ENCODE data around the gene SCRN2.

SCRN2 gene

DNA sequence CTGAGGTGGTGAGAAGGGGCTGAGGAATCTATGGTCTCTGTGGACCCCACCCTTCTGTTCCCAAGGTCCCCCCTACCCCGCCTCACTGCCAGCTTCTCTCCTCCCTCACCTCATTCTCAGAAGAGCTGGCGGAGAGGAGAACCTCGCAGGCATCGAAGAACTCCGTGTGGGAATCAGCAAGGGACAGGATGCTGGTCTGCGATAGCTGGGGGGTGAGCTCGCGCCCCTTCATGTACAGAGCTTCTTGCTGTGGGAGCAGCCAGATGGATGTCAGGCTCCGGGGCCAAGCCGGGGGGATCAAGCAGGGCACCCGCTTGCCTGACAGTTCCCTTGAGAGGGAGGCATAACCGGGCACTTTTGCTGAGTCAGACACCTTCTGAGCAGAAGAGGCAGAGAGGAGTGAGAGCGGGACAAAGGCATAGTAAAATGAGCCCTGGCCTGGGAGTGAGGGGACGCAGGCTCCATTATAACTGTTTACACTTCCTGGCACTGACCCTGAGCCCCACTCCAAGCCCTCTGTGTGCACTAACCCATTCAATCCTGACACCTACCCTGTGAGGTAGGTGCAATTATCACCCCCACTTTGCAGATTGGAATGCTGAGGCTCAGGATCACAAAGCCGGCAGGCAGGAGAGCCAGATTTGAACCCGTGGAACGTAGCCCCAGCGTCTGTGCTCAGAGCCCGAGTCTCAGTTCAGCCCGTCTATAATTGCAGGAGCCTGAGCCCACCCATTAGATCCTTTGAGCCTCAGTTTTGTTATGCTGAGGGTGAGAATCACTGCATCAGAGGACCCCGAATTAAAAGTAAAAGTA, 25.8 kb downstream of the SCRN2 start:
- Histone ChIP-seq H3K4me3 (ENCODE audit: severe bottlenecking) (no peak overlapping the region), H3K4me1 (ENCODE audit: insufficient read depth, poor library complexity, severe bottlenecking) (peaks cover 7% of the 10 kb centered on the region), H3K36me3 (ENCODE audit: low read depth) (peaks cover 21% of the 10 kb centered on the region), H3K27me3 (ENCODE audit: insufficient read depth, poor library complexity, severe bottlenecking) (no peaks in the 10 kb centered on the region), H3K27ac (ENCODE audit: poor library complexity, severe bottlenecking) (no peak overlapping the region), H3K9me3 (ENCODE audit: severe bottlenecking) (no peaks in the 10 kb centered on the region)
- no peak for ATAC-seq (ENCODE audit: low read depth)
- no peak for DNase-seq (ENCODE audit: low spot score)
- TF ChIP-seq, protein P1, sequence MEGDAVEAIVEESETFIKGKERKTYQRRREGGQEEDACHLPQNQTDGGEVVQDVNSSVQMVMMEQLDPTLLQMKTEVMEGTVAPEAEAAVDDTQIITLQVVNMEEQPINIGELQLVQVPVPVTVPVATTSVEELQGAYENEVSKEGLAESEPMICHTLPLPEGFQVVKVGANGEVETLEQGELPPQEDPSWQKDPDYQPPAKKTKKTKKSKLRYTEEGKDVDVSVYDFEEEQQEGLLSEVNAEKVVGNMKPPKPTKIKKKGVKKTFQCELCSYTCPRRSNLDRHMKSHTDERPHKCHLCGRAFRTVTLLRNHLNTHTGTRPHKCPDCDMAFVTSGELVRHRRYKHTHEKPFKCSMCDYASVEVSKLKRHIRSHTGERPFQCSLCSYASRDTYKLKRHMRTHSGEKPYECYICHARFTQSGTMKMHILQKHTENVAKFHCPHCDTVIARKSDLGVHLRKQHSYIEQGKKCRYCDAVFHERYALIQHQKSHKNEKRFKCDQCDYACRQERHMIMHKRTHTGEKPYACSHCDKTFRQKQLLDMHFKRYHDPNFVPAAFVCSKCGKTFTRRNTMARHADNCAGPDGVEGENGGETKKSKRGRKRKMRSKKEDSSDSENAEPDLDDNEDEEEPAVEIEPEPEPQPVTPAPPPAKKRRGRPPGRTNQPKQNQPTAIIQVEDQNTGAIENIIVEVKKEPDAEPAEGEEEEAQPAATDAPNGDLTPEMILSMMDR (IDR thresholded peaks at IDR 0.05; ENCODE audit: poor library complexity, severe bottlenecking) = no peak

DNA sequence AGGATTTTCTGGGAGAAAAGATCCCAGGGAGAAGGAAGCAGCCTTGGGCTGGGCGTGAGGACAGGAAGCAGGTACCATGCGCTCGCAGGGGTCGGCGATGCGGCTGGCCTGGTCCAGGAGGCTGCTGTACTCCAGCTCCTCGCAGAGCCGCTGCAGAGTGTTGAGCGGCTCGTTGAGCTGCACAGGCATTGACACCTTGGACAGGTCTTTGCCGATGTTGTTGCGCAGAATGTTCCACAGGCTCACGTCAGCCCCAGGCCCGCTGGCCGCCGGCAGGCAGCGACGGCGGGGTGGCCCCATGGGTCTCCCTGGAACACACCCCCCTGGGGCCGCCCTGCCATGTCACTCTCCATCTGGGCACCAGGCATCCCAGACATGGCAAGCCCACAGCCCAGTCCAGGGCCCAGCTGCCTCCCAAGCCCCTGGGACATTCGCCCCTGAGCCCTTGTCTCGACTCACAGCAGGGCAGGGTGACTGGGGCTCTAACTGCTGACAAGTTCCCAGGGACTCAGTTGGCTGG, 27.5 kb downstream of the SCRN2 start:
- ATAC-seq (ENCODE audit: low read depth) (no peak), DNase-seq (ENCODE audit: low spot score) (peak; percentile 55)
- Histone ChIP-seq H3K27ac (ENCODE audit: poor library complexity, severe bottlenecking) (no peak overlapping the region), H3K36me3 (ENCODE audit: low read depth) (peaks cover 29% of the 10 kb centered on the region), H3K4me3 (ENCODE audit: severe bottlenecking) (no peak overlapping the region), H3K9me3 (ENCODE audit: severe bottlenecking) (no peaks in the 10 kb centered on the region), H3K4me1 (ENCODE audit: insufficient read depth, poor library complexity, severe bottlenecking) (peaks cover 10% of the 10 kb centered on the region), H3K27me3 (ENCODE audit: insufficient read depth, poor library complexity, severe bottlenecking) (no peaks in the 10 kb centered on the region)
- TF ChIP-seq, protein P1 (IDR thresholded peaks at IDR 0.05; ENCODE audit: poor library complexity, severe bottlenecking) = no peak

DNA sequence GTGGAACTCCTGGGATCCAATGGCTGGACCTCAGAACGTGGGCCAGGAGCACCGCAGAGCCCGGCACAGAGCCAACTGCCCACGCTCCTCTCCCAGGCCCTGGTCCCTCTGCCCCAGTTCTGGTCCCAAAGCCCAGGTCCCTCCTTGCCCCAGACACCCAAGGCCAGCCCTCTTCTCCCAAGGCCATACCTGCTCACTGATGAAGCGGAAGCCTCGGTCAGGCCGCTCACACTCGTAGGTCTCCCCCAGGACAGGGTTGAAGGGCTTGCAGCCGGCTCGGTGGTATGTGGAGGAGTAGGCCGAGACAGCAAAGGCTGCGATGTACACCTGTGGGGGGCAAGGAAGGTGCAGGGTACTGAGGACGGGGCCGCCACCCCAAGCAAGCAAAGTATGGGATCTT, 28.0 kb downstream of the SCRN2 start:
- no peak for ATAC-seq (ENCODE audit: low read depth)
- TF ChIP-seq, protein P1 (IDR thresholded peaks at IDR 0.05; ENCODE audit: poor library complexity, severe bottlenecking) = no peak
- H3K9me3 ChIP-seq (ENCODE audit: severe bottlenecking) = no peaks in the 10 kb centered on the region
- H3K36me3 ChIP-seq (ENCODE audit: low read depth) = peaks cover 29% of the 10 kb centered on the region
- H3K27ac ChIP-seq (ENCODE audit: poor library complexity, severe bottlenecking) = no peak overlapping the region
- no peak overlapping the region for H3K4me3 ChIP-seq (ENCODE audit: severe bottlenecking)
- DNase-seq (ENCODE audit: low spot score) = peak; percentile 55
- H3K27me3 ChIP-seq (ENCODE audit: insufficient read depth, poor library complexity, severe bottlenecking) = no peaks in the 10 kb centered on the region
- peaks cover 10% of the 10 kb centered on the region for H3K4me1 ChIP-seq (ENCODE audit: insufficient read depth, poor library complexity, severe bottlenecking)

DNA sequence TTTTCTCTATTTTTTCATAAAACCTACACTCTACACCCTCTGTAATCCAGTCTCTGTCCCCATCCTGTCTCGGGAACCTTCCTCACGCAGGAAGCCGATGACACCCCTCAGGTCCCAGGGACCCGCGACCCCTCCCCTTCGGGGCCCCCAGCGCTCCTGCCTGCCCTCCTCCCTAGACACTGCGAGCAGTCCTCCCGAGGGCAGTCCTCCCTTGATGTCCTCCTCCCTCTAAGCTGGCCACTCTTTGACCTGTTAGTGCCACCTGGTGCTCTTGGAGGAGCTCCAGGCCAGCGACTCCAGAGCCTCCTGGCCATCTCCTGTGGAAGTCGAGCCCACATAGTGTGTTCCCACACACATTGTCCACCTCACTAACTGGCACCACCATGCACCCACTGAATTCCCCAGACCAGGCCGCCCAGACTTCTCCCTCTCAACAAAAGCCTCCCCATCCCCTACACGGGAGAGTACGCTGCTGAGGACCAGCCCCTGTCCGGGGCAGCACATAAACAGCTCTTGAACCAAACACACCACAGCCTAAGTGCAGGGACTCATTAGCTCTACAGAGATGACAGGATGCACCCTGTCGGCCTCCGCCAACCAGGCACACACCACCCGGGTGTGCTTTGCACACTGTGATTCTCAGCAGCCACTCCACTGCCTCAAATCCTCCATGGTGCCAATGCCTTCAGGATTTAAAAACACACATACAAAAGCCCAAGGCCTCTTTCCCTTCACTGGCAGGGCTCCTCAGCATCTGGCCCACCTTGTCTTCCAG, 28.7 kb downstream of the SCRN2 start:
- no peaks in the 10 kb centered on the region for H3K9me3 ChIP-seq (ENCODE audit: severe bottlenecking)
- peaks cover 29% of the 10 kb centered on the region for H3K36me3 ChIP-seq (ENCODE audit: low read depth)
- no peak for ATAC-seq (ENCODE audit: low read depth)
- no peak overlapping the region for H3K4me3 ChIP-seq (ENCODE audit: severe bottlenecking)
- H3K4me1 ChIP-seq (ENCODE audit: insufficient read depth, poor library complexity, severe bottlenecking) = peaks cover 10% of the 10 kb centered on the region
- no peaks in the 10 kb centered on the region for H3K27me3 ChIP-seq (ENCODE audit: insufficient read depth, poor library complexity, severe bottlenecking)
- peak; percentile 32 for DNase-seq (ENCODE audit: low spot score)
- TF ChIP-seq, protein P1 (IDR thresholded peaks at IDR 0.05; ENCODE audit: poor library complexity, severe bottlenecking) = no peak
- H3K27ac ChIP-seq (ENCODE audit: poor library complexity, severe bottlenecking) = no peak overlapping the region
